PC-9 (cell line): ENCODE measurements around the gene IL9R. TPM values are rescaled to one million over a fixed set of nuclear protein-coding genes. Genes with fewer than 3 reads are reported as not detected.
"Not testable (repeated sequence)": the region's sequence is repeated elsewhere in the genome, so short reads cannot be mapped to it uniquely, and the experiment has no call there.

Experiments
- BruUV-seq: library from RNA; stranded (reverse); fragments of 400-500 nt; replicated peaks from 2 replicates; lab custom pipeline; 2021; lab: Mats Ljungman, UMichigan
- CTCF ChIA-PET: fragments of 300-600 bp; sonication (Branson Sonifier 250); formaldehyde crosslinking; loops from one replicate; lab custom pipeline; 2022; ENCODE audit warnings: antibody characterized with exemption; lab: Charles Lee
- POLR2A ChIA-PET: fragments of 300-600 bp; sonication (Branson Sonifier 250); formaldehyde crosslinking; loops from one replicate; lab custom pipeline; 2022; ENCODE audit warnings: antibody characterized with exemption; ENCODE audit not compliant: unreplicated experiment; lab: Charles Lee
- DNase-seq, 2 experiments: peaks; one replicate each; pipeline versions ENCODE4 v3.0.0 to v3.0.0-alpha.2; 2015 to 2022; ENCODE audit warnings: mixed read lengths in 1 of 2
- H2AFZ ChIP-seq: fragments of 200-600 bp; sonication (generic); 2 replicates; pipeline ENCODE4 v1.8.1; 2017; ENCODE audit warnings: antibody characterized with exemption
- H3F3A ChIP-seq: fragments of 200-600 bp; sonication (generic); 2 replicates; pipeline ENCODE4 v1.8.1; 2017; ENCODE audit warnings: antibody characterized with exemption, mild to moderate bottlenecking, low read depth; ENCODE audit not compliant: insufficient read depth
- H3K27ac ChIP-seq: fragments of 200-600 bp; sonication (generic); 2 replicates; pipeline ENCODE4 v1.6.1; 2016; ENCODE audit warnings: mixed run types
- H3K27me3 ChIP-seq: fragments of 200-600 bp; sonication (generic); 2 replicates; pipeline ENCODE4 v1.6.1; 2016; ENCODE audit warnings: low read depth, mixed run types; ENCODE audit not compliant: insufficient read depth
- H3K36me3 ChIP-seq: fragments of 200-600 bp; sonication (generic); 2 replicates; pipeline ENCODE4 v1.6.1; 2016; ENCODE audit warnings: low read depth, mixed run types
- H3K4me1 ChIP-seq: fragments of 200-600 bp; sonication (generic); replicated peaks from 2 replicates; pipeline ENCODE4 v1.6.1; 2016; ENCODE audit warnings: mixed run types; ENCODE audit not compliant: insufficient read depth
- H3K4me2 ChIP-seq: fragments of 200-600 bp; sonication (generic); 2 replicates; pipeline ENCODE4 v1.6.1; 2017; ENCODE audit warnings: mixed run types
- H3K4me3 ChIP-seq: fragments of 200-600 bp; sonication (generic); 2 replicates; pipeline ENCODE4 v1.6.1; 2016; ENCODE audit warnings: mixed run types
- H3K79me2 ChIP-seq: fragments of 200-600 bp; sonication (generic); 2 replicates; pipeline ENCODE4 v1.6.1; 2017; ENCODE audit warnings: low read depth, mixed run types
- H3K9me2 ChIP-seq: fragments of 200-600 bp; sonication (generic); 2 replicates; pipeline ENCODE4 v1.8.1; 2017; ENCODE audit warnings: mild to moderate bottlenecking; ENCODE audit not compliant: insufficient read depth
- H3K9me3 ChIP-seq: fragments of 200-600 bp; sonication (generic); 2 replicates; pipeline ENCODE4 v1.8.1; 2016; ENCODE audit warnings: low read depth; ENCODE audit not compliant: insufficient read depth
- H4K20me1 ChIP-seq: fragments of 200-600 bp; sonication (generic); 2 replicates; pipeline ENCODE4 v1.8.1; 2017; ENCODE audit not compliant: insufficient read depth
- CTCF ChIP-seq: fragments of 200-600 bp; sonication (generic); conservative IDR thresholded peaks from 2 replicates; pipeline ENCODE4 v1.6.1; 2017; ENCODE audit warnings: mixed run types, antibody characterized with exemption, mild to moderate bottlenecking, moderate library complexity
- EZH2 ChIP-seq: fragments of 200-600 bp; sonication (generic); IDR thresholded peaks from 2 replicates; pipeline ENCODE4 v1.8.0; 2017; ENCODE audit warnings: antibody characterized with exemption, low read depth
- intact Hi-C: fragments of 100-400 bp; cut with micrococcal nuclease; formaldehyde crosslinking; loops from one replicate; pipeline ENCODE4 v1.10.0; 2022; ENCODE audit not compliant: unreplicated experiment
- total RNA-seq: library from RNA; stranded (reverse); gene quantifications from 2 replicates; pipeline ENCODE4 v1.2.3, GENCODE V29; 2021

Gene IL9R
- total RNA-seq, 1 experiment from 2014 or later, result 2.4 TPM

GRCh38 chrX:156008915-156009314, 11.4 kb downstream of the IL9R start:
- no peaks in the 10 kb centered on the region for H3K9me3 ChIP-seq
- H2AFZ ChIP-seq, result no peak overlapping the region
- no peaks in the 10 kb centered on the region for H3K36me3 ChIP-seq
- intact Hi-C loops, result no loop called here
- no peak overlapping the region for H3K4me2 ChIP-seq
- no TSS peak for BruUV-seq
- no peak overlapping the region for H3K27ac ChIP-seq
- H3K27me3 ChIP-seq, result no peaks in the 10 kb centered on the region
- POLR2A ChIA-PET, result no interaction called here
- H3K4me1 ChIP-seq, result no peaks in the 10 kb centered on the region
- CTCF ChIA-PET, result no interaction called here
- H3K4me3 ChIP-seq, result no peak overlapping the region
- H3F3A ChIP-seq, result no peaks in the 10 kb centered on the region
- TF ChIP-seq CTCF (no peak), EZH2 (no peak)
- no peaks in the 10 kb centered on the region for H3K9me2 ChIP-seq
- no peaks in the 10 kb centered on the region for H3K79me2 ChIP-seq
- no peaks in the 10 kb centered on the region for H4K20me1 ChIP-seq
- no peak for DNase-seq

GRCh38 chrX:156009691-156010090, 12.2 kb downstream of the IL9R start:
- DNase-seq, H2AFZ ChIP-seq, intact Hi-C loops, H3F3A ChIP-seq, H3K4me2 ChIP-seq, H3K36me3 ChIP-seq, POLR2A ChIA-PET, H3K9me2 ChIP-seq, H3K4me1 ChIP-seq, H3K9me3 ChIP-seq, H3K79me2 ChIP-seq, H4K20me1 ChIP-seq, H3K27ac ChIP-seq, H3K4me3 ChIP-seq, CTCF ChIA-PET, BruUV-seq, H3K27me3 ChIP-seq: not testable (repeated sequence)

- DNase-seq, H3K9me2 ChIP-seq, H4K20me1 ChIP-seq, H3K9me3 ChIP-seq, H3F3A ChIP-seq, H3K79me2 ChIP-seq, H3K36me3 ChIP-seq, BruUV-seq, POLR2A ChIA-PET, CTCF ChIA-PET, H3K27ac ChIP-seq, H3K27me3 ChIP-seq, H3K4me1 ChIP-seq, intact Hi-C loops, H2AFZ ChIP-seq, H3K4me3 ChIP-seq, H3K4me2 ChIP-seq: not testable (repeated sequence)
These were observed 15.9 kb downstream of the IL9R start for GRCh38 chrX:156013286-156013953.

- H3K9me2 ChIP-seq, BruUV-seq, H3K79me2 ChIP-seq, H3K4me1 ChIP-seq, H3K9me3 ChIP-seq, H3K36me3 ChIP-seq, DNase-seq, intact Hi-C loops, H3F3A ChIP-seq, H4K20me1 ChIP-seq, POLR2A ChIA-PET, H3K4me3 ChIP-seq, H3K4me2 ChIP-seq, H3K27me3 ChIP-seq, H2AFZ ChIP-seq, CTCF ChIA-PET, H3K27ac ChIP-seq: not testable (repeated sequence)
These were observed 22.4 kb downstream of the IL9R start for GRCh38 chrX:156019846-156020245.

- H2AFZ ChIP-seq, POLR2A ChIA-PET, H3K27ac ChIP-seq, BruUV-seq, CTCF ChIA-PET, H3K9me2 ChIP-seq, H3K4me1 ChIP-seq, H4K20me1 ChIP-seq, H3K4me2 ChIP-seq, H3F3A ChIP-seq, H3K79me2 ChIP-seq, H3K27me3 ChIP-seq, H3K36me3 ChIP-seq, H3K4me3 ChIP-seq, H3K9me3 ChIP-seq, intact Hi-C loops, DNase-seq: not testable (repeated sequence)
These were observed 25.5 kb downstream of the IL9R start for GRCh38 chrX:156023002-156023401.

- H3K79me2 ChIP-seq, H3K9me3 ChIP-seq, H4K20me1 ChIP-seq, H3K27ac ChIP-seq, H3F3A ChIP-seq, H3K27me3 ChIP-seq, intact Hi-C loops, CTCF ChIA-PET, H2AFZ ChIP-seq, H3K9me2 ChIP-seq, H3K4me2 ChIP-seq, H3K4me1 ChIP-seq, DNase-seq, POLR2A ChIA-PET, H3K36me3 ChIP-seq, H3K4me3 ChIP-seq: not testable (repeated sequence)
- TSS peak; percentile 38 for BruUV-seq
These were observed 27.5 kb downstream of the IL9R start for GRCh38 chrX:156024949-156025492.
